Stomach smooth muscle (tissue), 2 donors: Measurements from ENCODE around the gene MAML3.

Experiments used
- H3K27ac ChIP-seq: one replicate; pipeline ENCODE4 v1.7.0; 2013; ENCODE audit warnings: mild to moderate bottlenecking, low read length, inconsistent platforms
- H3K27me3 ChIP-seq, 2 donors: one replicate each; pipeline ENCODE4 v1.7.0; 2013; ENCODE audit warnings: low read length in 2 of 2; ENCODE audit not compliant: insufficient read depth in 2 of 2, control insufficient read depth in 1 of 2
- H3K36me3 ChIP-seq, 2 donors: one replicate each; pipeline ENCODE4 v1.7.0; 2013; ENCODE audit warnings: low read length in 2 of 2; ENCODE audit not compliant: control insufficient read depth in 2 of 2, insufficient read depth in 2 of 2
- H3K4me1 ChIP-seq: one replicate; pipeline ENCODE4 v1.7.0; 2013; ENCODE audit warnings: low read length; ENCODE audit not compliant: control insufficient read depth, insufficient read depth
- H3K4me3 ChIP-seq, 2 donors: one replicate each; pipeline ENCODE4 v1.7.0; 2013; ENCODE audit warnings: low read length in 2 of 2
- H3K9ac ChIP-seq, 2 donors: one replicate each; pipeline ENCODE4 v1.7.0; 2013; ENCODE audit warnings: low read length in 2 of 2, mild to moderate bottlenecking in 1 of 2
- H3K9me3 ChIP-seq, 2 donors: one replicate each; pipeline ENCODE4 v1.7.0; 2013; ENCODE audit warnings: low read length in 2 of 2; ENCODE audit not compliant: control insufficient read depth in 2 of 2
- donor health status: healthy.
- donor health status: Pancreatic carcinoma.

MAML3 gene

DNA sequence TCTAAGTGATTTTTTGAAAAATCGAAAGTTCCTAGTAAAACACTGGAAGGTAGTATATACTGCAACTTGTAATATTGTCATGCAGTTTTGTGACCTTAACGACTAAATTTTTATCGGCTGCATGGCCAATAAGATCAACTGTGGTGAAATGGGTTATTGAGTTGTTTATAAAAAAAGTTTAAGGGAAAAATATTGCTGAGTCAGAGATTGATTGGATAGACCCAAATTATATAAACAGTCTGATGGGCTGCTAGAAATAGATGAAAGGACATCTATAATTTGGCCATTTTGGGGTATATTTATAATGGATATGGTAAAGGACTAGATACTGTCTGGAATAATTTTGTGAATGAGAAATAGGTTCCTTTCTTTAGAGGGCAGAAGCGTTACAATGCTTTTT, 432.2 kb downstream of the MAML3 start:
- H3K36me3 ChIP-seq: peaks cover 6 to 27% of the 10 kb centered on the region in 2 donors
- H3K9ac ChIP-seq: no peak overlapping the region
- no peaks in the 10 kb centered on the region for H3K9me3 ChIP-seq
- H3K4me1 ChIP-seq: no peaks in the 10 kb centered on the region
- no peaks in the 10 kb centered on the region for H3K27me3 ChIP-seq
- no peak overlapping the region for H3K4me3 ChIP-seq
- no peak overlapping the region for H3K27ac ChIP-seq

DNA sequence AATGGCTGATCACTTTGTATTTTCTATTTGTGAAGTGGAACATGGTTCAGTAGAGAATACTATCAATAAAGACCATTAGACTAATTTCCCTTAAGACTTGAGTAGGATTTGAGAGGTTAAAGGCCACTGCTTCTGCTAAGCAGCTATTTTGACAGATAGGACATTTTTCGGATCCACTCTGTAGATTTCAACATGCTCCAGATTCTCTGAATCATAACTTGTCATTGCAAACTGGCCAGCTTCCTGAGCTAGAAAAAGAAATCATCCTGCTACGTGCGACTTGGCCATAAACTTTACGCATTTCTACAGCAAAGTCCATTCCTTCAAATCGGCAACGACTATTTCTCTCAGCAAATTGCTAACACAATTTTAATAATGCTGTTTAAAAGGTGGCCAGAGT, 433.2 kb downstream of the MAML3 start:
- Histone ChIP-seq H3K27ac (no peak overlapping the region), H3K4me3 (no peak overlapping the region)

GRCh38 chr4:139719381-139720101, 434.4 kb downstream of the MAML3 start:
- Histone ChIP-seq H3K27ac (no peak overlapping the region), H3K9me3 (no peaks in the 10 kb centered on the region), H3K9ac (no peak overlapping the region), H3K4me1 (peaks cover 8% of the 10 kb centered on the region), H3K36me3 (peaks cover 0 to 19% of the 10 kb centered on the region in 2 donors), H3K4me3 (no peak overlapping the region), H3K27me3 (no peaks in the 10 kb centered on the region)

More for the DNA sequence above, 433.2 kb downstream of the MAML3 start:
- peaks cover 6 to 24% of the 10 kb centered on the region in 2 donors for H3K36me3 ChIP-seq
- H3K9ac ChIP-seq: no peak overlapping the region
- H3K27me3 ChIP-seq: no peaks in the 10 kb centered on the region
- no peaks in the 10 kb centered on the region for H3K9me3 ChIP-seq
- H3K4me1 ChIP-seq: peaks cover 4% of the 10 kb centered on the region

GRCh38 chr4:139718833-139719232, 435.2 kb downstream of the MAML3 start:
- H3K27me3 ChIP-seq: no peaks in the 10 kb centered on the region
- peaks cover 0 to 19% of the 10 kb centered on the region in 2 donors for H3K36me3 ChIP-seq
- no peak overlapping the region for H3K4me3 ChIP-seq
- no peak overlapping the region for H3K27ac ChIP-seq
- no peak overlapping the region for H3K9ac ChIP-seq
- H3K4me1 ChIP-seq: peaks cover 15% of the 10 kb centered on the region
- H3K9me3 ChIP-seq: no peaks in the 10 kb centered on the region

DNA sequence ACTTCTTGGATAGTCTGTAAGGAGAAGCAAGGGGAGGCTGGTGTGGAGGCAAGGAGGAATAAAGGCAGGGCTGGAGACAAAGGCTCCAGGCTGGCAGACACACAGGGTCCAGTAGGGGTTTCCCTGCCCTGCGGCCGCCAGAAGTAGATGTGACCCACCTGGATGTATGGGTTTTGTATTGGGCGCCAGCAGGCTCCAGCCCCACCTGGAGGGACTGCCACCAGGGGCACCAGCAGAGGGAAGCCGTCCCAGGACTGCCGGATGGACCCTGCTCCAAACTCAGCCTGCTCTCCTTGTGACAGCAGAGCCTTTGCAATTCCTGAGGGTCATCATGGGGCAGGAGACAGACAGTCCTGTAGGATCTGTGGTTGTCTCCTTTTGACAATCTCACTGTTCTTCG, 435.6 kb downstream of the MAML3 start:
- peaks cover 0 to 19% of the 10 kb centered on the region in 2 donors for H3K36me3 ChIP-seq
- H3K27ac ChIP-seq: no peak overlapping the region
- H3K4me1 ChIP-seq: peaks cover 16% of the 10 kb centered on the region
- no peaks in the 10 kb centered on the region for H3K9me3 ChIP-seq
- no peaks in the 10 kb centered on the region for H3K27me3 ChIP-seq
- no peak overlapping the region for H3K4me3 ChIP-seq
- H3K9ac ChIP-seq: no peak overlapping the region

DNA sequence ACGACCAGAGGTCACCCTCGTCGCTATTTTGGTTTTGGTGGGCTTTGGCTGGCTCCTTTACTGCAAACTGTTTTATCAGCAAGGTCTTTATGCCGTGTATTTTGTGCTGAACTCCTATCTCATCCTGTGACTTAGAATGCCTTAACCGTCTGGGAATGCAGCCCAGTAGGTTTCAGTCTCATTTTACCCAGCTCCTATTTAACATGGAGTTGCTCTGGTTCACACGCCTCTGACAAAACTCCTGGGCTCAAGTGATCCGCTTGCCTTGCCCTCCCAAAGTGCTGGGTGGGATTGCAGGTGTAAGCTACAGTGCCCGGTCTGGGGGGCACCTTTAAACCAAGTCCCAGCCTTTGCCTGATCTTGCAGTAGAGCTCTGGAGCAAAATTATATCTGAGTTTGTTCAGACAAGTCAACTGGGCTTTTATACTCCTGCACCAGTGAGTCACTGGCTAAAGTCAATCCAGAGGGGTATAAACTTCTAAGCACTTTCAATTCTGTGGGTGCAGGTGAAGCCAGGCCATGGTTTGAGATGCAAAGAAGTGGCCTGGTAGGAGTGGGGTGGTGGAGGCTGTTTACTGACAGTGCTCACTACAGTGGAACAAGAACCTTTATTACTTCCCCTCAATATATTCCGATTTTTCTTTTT, 438.1 kb downstream of the MAML3 start:
- Histone ChIP-seq H3K9me3 (no peaks in the 10 kb centered on the region), H3K4me1 (peaks cover 20% of the 10 kb centered on the region), H3K27me3 (no peaks in the 10 kb centered on the region), H3K27ac (no peak overlapping the region), H3K36me3 (peaks cover 0 to 19% of the 10 kb centered on the region in 2 donors), H3K9ac (no peak overlapping the region), H3K4me3 (no peak overlapping the region)

- H3K9me3 ChIP-seq: no peaks in the 10 kb centered on the region
- no peaks in the 10 kb centered on the region for H3K27me3 ChIP-seq
- no peak overlapping the region for H3K27ac ChIP-seq
- H3K4me3 ChIP-seq: no peak overlapping the region
- peaks cover 0 to 2% of the 10 kb centered on the region in 2 donors for H3K36me3 ChIP-seq
- H3K9ac ChIP-seq: no peak overlapping the region
- H3K4me1 ChIP-seq: peaks cover 20% of the 10 kb centered on the region
Measured at GRCh38 chr4:139712882-139713281, 441.1 kb downstream of the MAML3 start.

DNA sequence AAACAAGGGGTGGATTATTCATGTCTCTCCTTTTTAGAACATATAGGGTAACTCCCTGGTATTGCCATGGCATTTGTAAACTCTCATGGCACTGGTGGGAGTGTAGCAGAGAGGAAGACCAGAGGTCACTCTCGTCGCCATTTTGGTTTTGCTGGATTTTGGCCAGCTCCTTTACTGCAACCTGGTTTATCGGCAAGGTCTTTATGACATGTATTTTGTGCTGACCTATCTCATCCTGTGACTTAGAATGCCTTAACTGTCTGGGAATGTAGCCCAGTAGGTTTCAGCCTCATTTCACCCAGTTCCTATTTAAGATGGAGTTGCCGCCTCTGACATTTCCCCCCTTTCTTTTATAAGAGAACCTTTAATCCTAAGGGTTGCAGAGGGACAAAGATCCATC, 442.5 kb downstream of the MAML3 start:
- no peak overlapping the region for H3K9ac ChIP-seq
- no peaks in the 10 kb centered on the region for H3K36me3 ChIP-seq
- H3K4me1 ChIP-seq: peaks cover 20% of the 10 kb centered on the region
- H3K27ac ChIP-seq: no peak overlapping the region
- no peak overlapping the region for H3K4me3 ChIP-seq
- no peaks in the 10 kb centered on the region for H3K27me3 ChIP-seq
- no peaks in the 10 kb centered on the region for H3K9me3 ChIP-seq

DNA sequence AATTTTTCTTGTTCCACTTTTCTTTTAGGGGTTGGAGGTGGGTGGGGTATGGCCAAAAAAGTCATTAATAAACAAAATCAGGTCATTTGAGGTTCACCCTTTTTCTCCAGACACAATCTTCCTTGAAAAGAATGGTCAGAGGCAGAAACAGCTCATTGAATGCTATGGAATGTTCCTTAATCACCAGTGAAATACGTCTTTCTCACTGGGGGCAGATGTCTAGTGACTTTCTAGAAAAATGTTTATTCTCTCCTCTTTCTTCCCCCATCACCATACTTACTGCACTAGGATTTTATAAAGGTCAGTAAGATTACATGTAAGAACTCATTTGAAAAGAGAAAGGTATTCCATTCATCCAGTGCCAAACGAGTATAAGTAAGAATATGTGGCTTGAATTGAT, 443.9 kb downstream of the MAML3 start:
- H3K27me3 ChIP-seq: no peaks in the 10 kb centered on the region
- no peaks in the 10 kb centered on the region for H3K9me3 ChIP-seq
- peaks cover 4 to 7% of the 10 kb centered on the region in 2 donors for H3K36me3 ChIP-seq
- H3K9ac ChIP-seq: no peak overlapping the region
- H3K4me3 ChIP-seq: no peak overlapping the region
- no peak overlapping the region for H3K27ac ChIP-seq
- peaks cover 16% of the 10 kb centered on the region for H3K4me1 ChIP-seq

- no peaks in the 10 kb centered on the region for H3K9me3 ChIP-seq
- no peaks in the 10 kb centered on the region for H3K27me3 ChIP-seq
- no peak overlapping the region for H3K4me3 ChIP-seq
- H3K9ac ChIP-seq: no peak overlapping the region
- peaks cover 4 to 10% of the 10 kb centered on the region in 2 donors for H3K36me3 ChIP-seq
- peaks cover 14% of the 10 kb centered on the region for H3K4me1 ChIP-seq
- H3K27ac ChIP-seq: no peak overlapping the region
Measured at GRCh38 chr4:139709660-139710059, 444.3 kb downstream of the MAML3 start.

DNA sequence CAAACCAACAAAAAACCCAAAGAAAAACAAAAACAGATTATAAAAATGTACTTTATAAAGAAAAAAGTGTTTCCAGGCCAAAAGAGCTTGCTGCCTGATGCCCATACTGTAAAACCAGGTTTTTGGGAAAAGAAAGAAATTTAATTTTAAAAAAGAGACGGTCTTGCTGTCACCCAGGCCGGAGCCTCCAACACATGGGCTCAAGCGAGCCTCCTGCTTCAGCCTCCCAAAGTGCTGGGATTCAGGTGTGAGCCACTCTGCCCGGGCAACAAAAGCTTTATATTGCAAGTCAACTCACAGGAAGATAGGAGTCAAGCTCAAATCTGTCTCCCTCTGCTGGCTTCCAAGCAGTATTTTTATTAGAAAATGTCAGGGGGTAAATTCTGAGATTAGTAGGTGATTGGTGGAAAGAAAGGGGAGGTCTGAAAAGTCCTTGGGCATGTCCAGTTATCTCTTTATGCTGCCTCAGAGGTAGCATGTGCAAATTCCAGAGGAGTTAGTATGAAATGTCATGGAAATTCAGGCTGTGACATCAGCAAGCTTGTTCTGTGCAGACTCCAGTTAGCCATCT, 449.0 kb downstream of the MAML3 start:
- Histone ChIP-seq H3K36me3 (peaks cover 8 to 18% of the 10 kb centered on the region in 2 donors), H3K9ac (no peak overlapping the region), H3K27ac (no peak overlapping the region), H3K9me3 (no peaks in the 10 kb centered on the region), H3K4me1 (no peaks in the 10 kb centered on the region), H3K27me3 (no peaks in the 10 kb centered on the region), H3K4me3 (no peak overlapping the region)
